ENCODE results near the gene PAN3.

The PAN3 gene

GRCh38 chr13:28333204-28333881, 195.0 kb downstream of the PAN3 start:
- no peak for TF ChIP-seq CTCF (IDR thresholded peaks at IDR 0.05; ENCODE audit: control insufficient read depth, insufficient read depth, low read depth, low read length, missing control alignments)
- no peak for DNase-seq (ENCODE audit: low read depth)

GRCh38 chr13:28336193-28336657, 197.9 kb downstream of the PAN3 start:
- no peak for DNase-seq (ENCODE audit: low read depth)
- TF ChIP-seq CTCF (IDR thresholded peaks at IDR 0.05; ENCODE audit: control insufficient read depth, insufficient read depth, low read depth, low read length, missing control alignments): no peak
- no peak overlapping the region for H3K4me3 ChIP-seq (ENCODE audit: control insufficient read depth, low read depth, low read length)

More at GRCh38 chr13:28333204-28333881, 195.0 kb downstream of the PAN3 start:
- H3K4me3 ChIP-seq (ENCODE audit: control insufficient read depth, low read depth, low read length): no peak overlapping the region

- DNase-seq (ENCODE audit: low read depth): peak; percentile 75
- TF ChIP-seq CTCF (IDR thresholded peaks at IDR 0.05; ENCODE audit: control insufficient read depth, insufficient read depth, low read depth, low read length, missing control alignments): no peak
- H3K4me3 ChIP-seq (ENCODE audit: control insufficient read depth, low read depth, low read length): no peak overlapping the region
These were observed 199.0 kb downstream of the PAN3 start for GRCh38 chr13:28337166-28338005.

GRCh38 chr13:28338006-28338574, 199.7 kb downstream of the PAN3 start:
- no peak for DNase-seq (ENCODE audit: low read depth)

GRCh38 chr13:28338742-28339141, 200.4 kb downstream of the PAN3 start:
- no peak for DNase-seq (ENCODE audit: low read depth)
- H3K4me3 ChIP-seq (ENCODE audit: control insufficient read depth, low read depth, low read length): no peak overlapping the region
- TF ChIP-seq CTCF (IDR thresholded peaks at IDR 0.05; ENCODE audit: control insufficient read depth, insufficient read depth, low read depth, low read length, missing control alignments): no peak

More at GRCh38 chr13:28338006-28338574, 199.7 kb downstream of the PAN3 start:
- TF ChIP-seq CTCF (IDR thresholded peaks at IDR 0.05; ENCODE audit: control insufficient read depth, insufficient read depth, low read depth, low read length, missing control alignments): no peak
- H3K4me3 ChIP-seq (ENCODE audit: control insufficient read depth, low read depth, low read length): no peak overlapping the region

- no peak overlapping the region for H3K4me3 ChIP-seq (ENCODE audit: control insufficient read depth, low read depth, low read length)
- DNase-seq (ENCODE audit: low read depth): no peak
- TF ChIP-seq CTCF (IDR thresholded peaks at IDR 0.05; ENCODE audit: control insufficient read depth, insufficient read depth, low read depth, low read length, missing control alignments): no peak
These were observed 201.1 kb downstream of the PAN3 start for GRCh38 chr13:28339419-28339818.
